PC-9 (cell line): ENCODE measurements around the gene MINDY1. TPM values are rescaled to one million over a fixed set of nuclear protein-coding genes. Genes with fewer than 3 reads are reported as not detected.

Source experiments
- BruUV-seq: library from RNA; stranded (reverse); fragments of 400-500 nt; replicated peaks from 2 replicates; lab custom pipeline; 2021; lab: Mats Ljungman, UMichigan
- CTCF ChIA-PET: fragments of 300-600 bp; sonication (Branson Sonifier 250); formaldehyde crosslinking; loops from one replicate; lab custom pipeline; 2022; ENCODE audit warnings: antibody characterized with exemption; lab: Charles Lee
- POLR2A ChIA-PET: fragments of 300-600 bp; sonication (Branson Sonifier 250); formaldehyde crosslinking; loops from one replicate; lab custom pipeline; 2022; ENCODE audit warnings: antibody characterized with exemption; ENCODE audit not compliant: unreplicated experiment; lab: Charles Lee
- DNase-seq, 2 experiments: peaks; one replicate each; pipeline versions ENCODE4 v3.0.0 to v3.0.0-alpha.2; 2015 to 2022; ENCODE audit warnings: mixed read lengths in 1 of 2
- H2AFZ ChIP-seq: fragments of 200-600 bp; sonication (generic); 2 replicates; pipeline ENCODE4 v1.8.1; 2017; ENCODE audit warnings: antibody characterized with exemption
- H3F3A ChIP-seq: fragments of 200-600 bp; sonication (generic); 2 replicates; pipeline ENCODE4 v1.8.1; 2017; ENCODE audit warnings: antibody characterized with exemption, mild to moderate bottlenecking, low read depth; ENCODE audit not compliant: insufficient read depth
- H3K27ac ChIP-seq: fragments of 200-600 bp; sonication (generic); 2 replicates; pipeline ENCODE4 v1.6.1; 2016; ENCODE audit warnings: mixed run types
- H3K27me3 ChIP-seq: fragments of 200-600 bp; sonication (generic); 2 replicates; pipeline ENCODE4 v1.6.1; 2016; ENCODE audit warnings: low read depth, mixed run types; ENCODE audit not compliant: insufficient read depth
- H3K36me3 ChIP-seq: fragments of 200-600 bp; sonication (generic); 2 replicates; pipeline ENCODE4 v1.6.1; 2016; ENCODE audit warnings: low read depth, mixed run types
- H3K4me1 ChIP-seq: fragments of 200-600 bp; sonication (generic); replicated peaks from 2 replicates; pipeline ENCODE4 v1.6.1; 2016; ENCODE audit warnings: mixed run types; ENCODE audit not compliant: insufficient read depth
- H3K4me2 ChIP-seq: fragments of 200-600 bp; sonication (generic); 2 replicates; pipeline ENCODE4 v1.6.1; 2017; ENCODE audit warnings: mixed run types
- H3K4me3 ChIP-seq: fragments of 200-600 bp; sonication (generic); 2 replicates; pipeline ENCODE4 v1.6.1; 2016; ENCODE audit warnings: mixed run types
- H3K79me2 ChIP-seq: fragments of 200-600 bp; sonication (generic); 2 replicates; pipeline ENCODE4 v1.6.1; 2017; ENCODE audit warnings: low read depth, mixed run types
- H3K9me2 ChIP-seq: fragments of 200-600 bp; sonication (generic); 2 replicates; pipeline ENCODE4 v1.8.1; 2017; ENCODE audit warnings: mild to moderate bottlenecking; ENCODE audit not compliant: insufficient read depth
- H3K9me3 ChIP-seq: fragments of 200-600 bp; sonication (generic); 2 replicates; pipeline ENCODE4 v1.8.1; 2016; ENCODE audit warnings: low read depth; ENCODE audit not compliant: insufficient read depth
- H4K20me1 ChIP-seq: fragments of 200-600 bp; sonication (generic); 2 replicates; pipeline ENCODE4 v1.8.1; 2017; ENCODE audit not compliant: insufficient read depth
- EZH2 ChIP-seq: fragments of 200-600 bp; sonication (generic); IDR thresholded peaks from 2 replicates; pipeline ENCODE4 v1.8.0; 2017; ENCODE audit warnings: antibody characterized with exemption, low read depth
- intact Hi-C: fragments of 100-400 bp; cut with micrococcal nuclease; formaldehyde crosslinking; loops from one replicate; pipeline ENCODE4 v1.10.0; 2022; ENCODE audit not compliant: unreplicated experiment
- total RNA-seq: library from RNA; stranded (reverse); gene quantifications from 2 replicates; pipeline ENCODE4 v1.2.3, GENCODE V29; 2021
- TF ChIP-seq, protein P1 (sequence below): fragments of 200-600 bp; sonication (generic); conservative IDR thresholded peaks from 2 replicates; pipeline ENCODE4 v1.6.1; 2017; ENCODE audit warnings: mixed run types, antibody characterized with exemption, mild to moderate bottlenecking, moderate library complexity

MINDY1 gene
- total RNA-seq, 1 experiment from 2014 or later: 17.6 TPM

DNA sequence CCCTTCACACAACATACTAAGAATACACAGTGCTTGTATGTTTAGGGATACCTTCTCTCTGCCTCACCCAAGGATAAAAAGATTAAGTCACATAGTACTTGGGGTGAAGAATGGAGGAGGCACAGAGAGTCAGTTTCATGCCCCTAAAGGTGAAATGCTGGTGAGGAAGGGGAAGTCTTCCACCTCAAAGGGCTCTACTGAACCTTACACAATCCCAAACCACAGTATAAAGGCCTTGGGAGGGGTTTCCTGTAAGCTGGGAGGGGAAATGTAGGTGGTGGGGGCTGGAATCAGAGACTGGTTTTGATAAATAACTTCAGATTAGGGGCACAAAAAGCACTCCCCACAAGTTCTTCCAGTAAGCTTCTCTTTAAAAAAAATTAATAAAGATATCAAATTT lies 3.5 kb downstream of the MINDY1 start:
- DNase-seq: no peak
- Histone ChIP-seq H3K9me3 (no peaks in the 10 kb centered on the region), H2AFZ (no peak overlapping the region), H3K4me2 (no peak overlapping the region), H3K79me2 (no peaks in the 10 kb centered on the region), H4K20me1 (no peaks in the 10 kb centered on the region), H3K36me3 (no peaks in the 10 kb centered on the region), H3K9me2 (no peaks in the 10 kb centered on the region), H3K27ac (no peak overlapping the region), H3K4me1 (peaks cover 50% of the 10 kb centered on the region), H3F3A (peaks cover 28% of the 10 kb centered on the region), H3K27me3 (no peaks in the 10 kb centered on the region), H3K4me3 (no peak overlapping the region)
- CTCF ChIA-PET: interaction anchor here (1.2 kb wide), 1 partner anchor 22 kb away, joined by 3 read pairs; no protein-coding TSS in a partner anchor
- TF ChIP-seq EZH2: no peak
- TF ChIP-seq, protein P1, sequence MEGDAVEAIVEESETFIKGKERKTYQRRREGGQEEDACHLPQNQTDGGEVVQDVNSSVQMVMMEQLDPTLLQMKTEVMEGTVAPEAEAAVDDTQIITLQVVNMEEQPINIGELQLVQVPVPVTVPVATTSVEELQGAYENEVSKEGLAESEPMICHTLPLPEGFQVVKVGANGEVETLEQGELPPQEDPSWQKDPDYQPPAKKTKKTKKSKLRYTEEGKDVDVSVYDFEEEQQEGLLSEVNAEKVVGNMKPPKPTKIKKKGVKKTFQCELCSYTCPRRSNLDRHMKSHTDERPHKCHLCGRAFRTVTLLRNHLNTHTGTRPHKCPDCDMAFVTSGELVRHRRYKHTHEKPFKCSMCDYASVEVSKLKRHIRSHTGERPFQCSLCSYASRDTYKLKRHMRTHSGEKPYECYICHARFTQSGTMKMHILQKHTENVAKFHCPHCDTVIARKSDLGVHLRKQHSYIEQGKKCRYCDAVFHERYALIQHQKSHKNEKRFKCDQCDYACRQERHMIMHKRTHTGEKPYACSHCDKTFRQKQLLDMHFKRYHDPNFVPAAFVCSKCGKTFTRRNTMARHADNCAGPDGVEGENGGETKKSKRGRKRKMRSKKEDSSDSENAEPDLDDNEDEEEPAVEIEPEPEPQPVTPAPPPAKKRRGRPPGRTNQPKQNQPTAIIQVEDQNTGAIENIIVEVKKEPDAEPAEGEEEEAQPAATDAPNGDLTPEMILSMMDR: no peak
- intact Hi-C loops: no loop called here
- no TSS peak for BruUV-seq
- POLR2A ChIA-PET: interaction anchor here (0.6 to 0.9 kb wide), 2 partner anchors 44 to 741 kb away, joined by 3 to 5 read pairs; no protein-coding TSS in a partner anchor

DNA sequence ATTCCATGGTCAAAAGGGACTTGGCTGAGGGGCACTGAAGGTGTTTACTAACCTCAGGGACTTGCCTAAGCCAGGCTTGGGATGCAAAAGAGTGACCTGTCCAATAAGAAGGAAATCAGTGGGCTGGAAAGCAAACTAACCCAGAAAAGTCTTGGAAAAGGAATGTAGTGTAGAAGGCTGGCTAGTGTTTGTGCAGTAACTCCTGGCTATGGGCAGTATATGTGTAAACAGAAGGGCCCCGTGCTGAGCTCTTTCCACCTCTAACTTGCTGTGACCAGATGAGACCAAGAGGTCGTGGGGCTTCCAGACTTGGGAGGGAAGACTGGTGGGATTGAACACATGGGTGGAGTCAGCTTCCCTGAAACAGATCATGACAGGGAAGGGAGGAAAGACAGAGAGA lies 4.1 kb downstream of the MINDY1 start:
- no peak overlapping the region for H3K4me2 ChIP-seq
- DNase-seq: no peak
- H3K4me3 ChIP-seq: no peak overlapping the region
- H3K36me3 ChIP-seq: no peaks in the 10 kb centered on the region
- ChIA-PET CTCF (interaction anchor here (1.2 kb wide), 1 partner anchor 21 kb away, joined by 3 read pairs; no protein-coding TSS in a partner anchor), POLR2A (interaction anchor here (0.9 kb wide), 1 partner anchor 740 kb away, joined by 5 read pairs; no protein-coding TSS in a partner anchor)
- no peak overlapping the region for H2AFZ ChIP-seq
- H3K9me2 ChIP-seq: no peaks in the 10 kb centered on the region
- no peaks in the 10 kb centered on the region for H3K27me3 ChIP-seq
- H3F3A ChIP-seq: peaks cover 24% of the 10 kb centered on the region
- intact Hi-C loops: no loop called here
- peaks cover 46% of the 10 kb centered on the region for H3K4me1 ChIP-seq
- TF ChIP-seq, protein P1: no peak
- no peak for TF ChIP-seq EZH2
- no peaks in the 10 kb centered on the region for H4K20me1 ChIP-seq
- no peak overlapping the region for H3K27ac ChIP-seq
- H3K9me3 ChIP-seq: no peaks in the 10 kb centered on the region
- no peaks in the 10 kb centered on the region for H3K79me2 ChIP-seq
- no TSS peak for BruUV-seq

DNA sequence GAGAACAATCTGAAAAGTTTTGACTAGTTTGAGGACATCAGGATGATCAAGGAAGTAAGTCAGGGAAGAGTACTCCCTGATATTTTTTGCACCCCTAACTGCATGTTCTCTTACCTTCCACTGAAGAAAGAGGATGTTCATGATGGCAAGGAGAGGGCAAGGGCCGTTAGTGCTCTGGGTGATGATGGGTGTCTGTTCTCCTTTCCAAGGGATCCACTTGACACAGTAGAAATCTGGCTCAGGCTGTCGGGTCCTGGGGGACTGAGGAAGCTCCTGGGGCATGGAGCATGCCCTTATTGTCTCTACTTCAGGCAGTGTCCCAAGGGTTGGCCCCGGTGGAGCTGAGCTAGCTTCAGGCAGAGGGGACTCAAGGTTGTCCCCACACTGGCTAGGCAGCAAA lies 4.7 kb downstream of the MINDY1 start:
- H3K9me3 ChIP-seq: no peaks in the 10 kb centered on the region
- no peaks in the 10 kb centered on the region for H4K20me1 ChIP-seq
- BruUV-seq: no TSS peak
- intact Hi-C loops: no loop called here
- peaks cover 40% of the 10 kb centered on the region for H3K4me1 ChIP-seq
- no peak overlapping the region for H3K27ac ChIP-seq
- no peak overlapping the region for H3K4me3 ChIP-seq
- no peak overlapping the region for H2AFZ ChIP-seq
- H3K9me2 ChIP-seq: no peaks in the 10 kb centered on the region
- no peaks in the 10 kb centered on the region for H3K36me3 ChIP-seq
- no peak for TF ChIP-seq EZH2
- TF ChIP-seq, protein P1: no peak
- ChIA-PET CTCF (interaction anchor here (0.6 kb wide), 1 partner anchor 28 kb away, joined by 5 read pairs; the partner anchor contains the start of gene CERS2), POLR2A (interaction anchor here (0.7 kb wide), 1 partner anchor 743 kb away, joined by 4 read pairs; no protein-coding TSS in a partner anchor)
- H3K4me2 ChIP-seq: no peak overlapping the region
- H3F3A ChIP-seq: peaks cover 18% of the 10 kb centered on the region
- H3K79me2 ChIP-seq: no peaks in the 10 kb centered on the region
- H3K27me3 ChIP-seq: no peaks in the 10 kb centered on the region
- DNase-seq: no peak
